HepG2 (cell line): ENCODE measurements around the gene YAP1. TPM values are rescaled to one million over a fixed set of nuclear protein-coding genes. Genes with fewer than 3 reads are reported as not detected.

Experiments used
- ATF1 ChIP-seq: IDR thresholded peaks from 2 replicates; pipeline ENCODE4 v1.6.1; 2016; ENCODE audit warnings: mild to moderate bottlenecking, control low read depth
- DMAP1 ChIP-seq: IDR thresholded peaks from 2 replicates; pipeline ENCODE4 v1.6.1; 2016
- ETS1 ChIP-seq: sonication (generic); formaldehyde crosslinking; IDR thresholded peaks from 2 replicates; pipeline ENCODE4 v1.4.0; 2020; ENCODE audit warnings: missing genetic modification reagents
- ISX ChIP-seq: sonication (generic); formaldehyde crosslinking; conservative IDR thresholded peaks from 2 replicates; pipeline ENCODE4 v1.5.0; 2020; ENCODE audit warnings: missing genetic modification reagents
- MAFF ChIP-seq: IDR thresholded peaks from 2 replicates; pipeline ENCODE4 v1.6.1; 2011; ENCODE audit warnings: low read depth, low read length, improper control_type of control experiment
- SOX6 ChIP-seq, 2 experiments: fragments of 450-650 bp in 1 of 2; sonication (generic) in 1 of 2; formaldehyde crosslinking in 1 of 2; IDR thresholded peaks; 2 replicates each; pipeline versions ENCODE4 v1.4.0 to v1.6.1; 2017 to 2020; ENCODE audit warnings: antibody characterized with exemption in 1 of 2, mild to moderate bottlenecking in 1 of 2, missing genetic modification reagents in 1 of 2
- SP2 ChIP-seq: sonication (generic); formaldehyde crosslinking; IDR thresholded peaks from 2 replicates; pipeline ENCODE4 v1.5.1; 2020; ENCODE audit warnings: mild to moderate bottlenecking, missing genetic modification reagents
- TBX3 ChIP-seq: fragments of 450-650 bp; IDR thresholded peaks from 2 replicates; pipeline ENCODE4 v1.6.1; 2017; ENCODE audit warnings: antibody characterized with exemption, mild to moderate bottlenecking, inconsistent platforms, borderline replicate concordance
- TERF1 ChIP-seq: sonication (generic); formaldehyde crosslinking; IDR thresholded peaks from 2 replicates; pipeline ENCODE4 v1.8.0; 2022; ENCODE audit warnings: mild to moderate bottlenecking, missing genetic modification reagents, moderate library complexity
- ZBTB40 ChIP-seq, 2 experiments: fragments of 450-650 bp in 1 of 2; sonication (generic) in 1 of 2; formaldehyde crosslinking in 1 of 2; IDR thresholded peaks; 2 replicates each; pipeline versions ENCODE4 v1.6.1 to v1.8.0; 2016 to 2022; ENCODE audit warnings: antibody characterized with exemption in 1 of 2, mild to moderate bottlenecking in 1 of 2, missing genetic modification reagents in 1 of 2
- ZC3H13 ChIP-seq: sonication (generic); formaldehyde crosslinking; IDR thresholded peaks from 2 replicates; pipeline ENCODE4 v1.8.1; 2023; ENCODE audit warnings: mild to moderate bottlenecking, missing genetic modification reagents, moderate library complexity
- ZIK1 ChIP-seq: sonication (generic); formaldehyde crosslinking; IDR thresholded peaks from 2 replicates; pipeline ENCODE4 v1.5.0; 2020; ENCODE audit warnings: mild to moderate bottlenecking, low read depth, missing genetic modification reagents, borderline replicate concordance
- ZNF10 ChIP-seq: sonication (generic); formaldehyde crosslinking; IDR thresholded peaks from 2 replicates; pipeline ENCODE4 v1.4.0; 2020; ENCODE audit warnings: mild to moderate bottlenecking, low read depth, missing genetic modification reagents, borderline replicate concordance
- ZNF224 ChIP-seq: sonication (generic); formaldehyde crosslinking; IDR thresholded peaks from 2 replicates; pipeline ENCODE4 v1.5.0; 2020; ENCODE audit warnings: mild to moderate bottlenecking, missing genetic modification reagents
- ZNF432 ChIP-seq: sonication (generic); formaldehyde crosslinking; IDR thresholded peaks from 2 replicates; pipeline ENCODE4 v1.5.0; 2020; ENCODE audit warnings: missing genetic modification reagents, mild to moderate bottlenecking, borderline replicate concordance
- ZNF549 ChIP-seq: sonication (generic); formaldehyde crosslinking; IDR thresholded peaks from 2 replicates; pipeline ENCODE4 v1.5.0; 2020; ENCODE audit warnings: missing genetic modification reagents
- ZNF562 ChIP-seq: sonication (generic); formaldehyde crosslinking; IDR thresholded peaks from 2 replicates; pipeline ENCODE4 v1.8.0; 2022; ENCODE audit warnings: missing genetic modification reagents, borderline replicate concordance
- ZNF569 ChIP-seq: sonication (generic); formaldehyde crosslinking; IDR thresholded peaks from 2 replicates; pipeline ENCODE4 v1.5.0; 2020; ENCODE audit warnings: mild to moderate bottlenecking, missing genetic modification reagents, moderate library complexity, borderline replicate concordance
- polyA plus RNA-seq, 8 experiments: library from polyadenylated mRNA; depleted of rRNA in 3 of 8; stranded (reverse) in 7 of 8; unstranded in 1 of 8; fragments of >200 nt; fragmentation: Illumina TruSeq in 4 of 8; extraction: Trizol in 4 of 8; gene quantifications; 2 replicates each; pipeline versions ENCODE4 v1.2.1 to v1.2.3, GENCODE V29; 2011 to 2016; ENCODE audit warnings: low read depth in 4 of 8, missing spikeins in 1 of 8, mixed read lengths in 1 of 8; ENCODE audit not compliant: insufficient read depth in 1 of 8
- total RNA-seq, 5 experiments: library from RNA; depleted of rRNA; stranded (reverse); fragments of >200 nt; fragmentation: Illumina TruSeq; extraction: Trizol; gene quantifications; 2 replicates each; pipeline ENCODE4 v1.2.3, GENCODE V29; 2016; ENCODE audit warnings: low read depth in 1 of 5

Gene YAP1
- total and polyA plus RNA-seq, 2 of the 13 experiments (the other 11 are each of a cell fraction or from before 2014, with no cell fraction given): 59.5 to 91.0 TPM

- TF ChIP-seq ETS1 (CRISPR knock-in tag) (no peak), ZNF432 (no peak), DMAP1 (CRISPR knock-in tag) (no peak; the same call in 1 of the 2 replicates), ZNF10 (no peak), ZNF224 (CRISPR knock-in tag) (no peak), SOX6 (IDR thresholded peaks at IDR 0.05) (no peak), SOX6 (CRISPR knock-in tag; IDR thresholded peaks at IDR 0.05) (peak; percentile 79; the same call in 1 of the 2 replicates), ZC3H13 (CRISPR knock-in tag) (no peak), ZIK1 (CRISPR knock-in tag) (no peak), SP2 (no peak), ZNF569 (CRISPR knock-in tag) (no peak), ZBTB40 (IDR thresholded peaks at IDR 0.05) (no peak), ZBTB40 (CRISPR knock-in tag; IDR thresholded peaks at IDR 0.05) (no peak), ZNF562 (CRISPR knock-in tag) (no peak), ISX (CRISPR knock-in tag) (no peak), TERF1 (CRISPR knock-in tag) (no peak), ZNF549 (CRISPR knock-in tag) (no peak), TBX3 (peak; percentile 63; the same call in 1 of the 2 replicates), ATF1 (CRISPR knock-in tag) (peak; percentile 51; the same call in 1 of the 2 replicates), MAFF (no peak)
Observed at GRCh38 chr11:102111787-102112508, 1.7 kb downstream of the YAP1 start (continued).
